Panc1 (cell line): Measurements from ENCODE around the gene TNK1. TPM values are rescaled to one million over a fixed set of nuclear protein-coding genes. Genes with fewer than 3 reads are reported as not detected.

Source experiments
- ATAC-seq: fragments of 200-7000 bp; cut with Tn5 transposase; 2 replicates; pipeline ENCODE4 v1.9.1; 2020; ENCODE audit warnings: mild to moderate bottlenecking, moderate library complexity
- BruUV-seq: library from RNA; stranded (reverse); fragments of 400-500 nt; replicated peaks from 2 replicates; lab custom pipeline; 2021; lab: Mats Ljungman, UMichigan
- CTCF ChIA-PET: fragments of 300-600 bp; sonication (Branson Sonifier 250); formaldehyde crosslinking; loops from one replicate; lab custom pipeline; 2022; ENCODE audit warnings: antibody characterized with exemption; lab: Charles Lee
- POLR2A ChIA-PET: fragments of 300-600 bp; sonication (Branson Sonifier 250); formaldehyde crosslinking; loops from one replicate; lab custom pipeline; 2022; ENCODE audit warnings: antibody characterized with exemption; lab: Charles Lee
- DNase-seq: peaks from one replicate; pipeline ENCODE4 v3.0.0-alpha.2; 2010; ENCODE audit warnings: low read depth, low spot score
- H3K27ac ChIP-seq: 2 replicates; pipeline ENCODE4 v1.5.1; 2011; ENCODE audit warnings: mild to moderate bottlenecking, low read length, inconsistent platforms
- H3K27me3 ChIP-seq: fragments of 200-500 bp; sonication (Bioruptor generic); 2 replicates; pipeline ENCODE4 v1.6.0; 2014; ENCODE audit warnings: low read length, inconsistent platforms; ENCODE audit not compliant: control insufficient read depth, insufficient read depth
- H3K36me3 ChIP-seq: fragments of 200-500 bp; sonication (Bioruptor generic); 2 replicates; pipeline ENCODE4 v1.5.1; 2014; ENCODE audit warnings: inconsistent platforms, mild to moderate bottlenecking, low read length, moderate library complexity; ENCODE audit not compliant: control insufficient read depth, insufficient read depth
- H3K4me1 ChIP-seq: 2 replicates; pipeline ENCODE4 v1.5.1; 2011; ENCODE audit warnings: inconsistent platforms, mild to moderate bottlenecking, low read length, moderate library complexity; ENCODE audit not compliant: control insufficient read depth, insufficient read depth
- H3K4me3 ChIP-seq, 2 experiments: 2 replicates each; pipeline ENCODE4 v1.5.1; 2011 to 2012; ENCODE audit warnings: low read depth in 2 of 2, low read length in 2 of 2, mild to moderate bottlenecking in 2 of 2, inconsistent platforms in 1 of 2, moderate library complexity in 1 of 2
- H3K9me3 ChIP-seq: fragments of 200-500 bp; sonication (Bioruptor generic); 2 replicates; pipeline ENCODE4 v1.5.1; 2014; ENCODE audit warnings: low read depth, mild to moderate bottlenecking, inconsistent platforms, low read length, moderate library complexity; ENCODE audit not compliant: control insufficient read depth, insufficient read depth
- CTCF ChIP-seq: fragments of 450-650 bp; IDR thresholded peaks from 2 replicates; pipeline ENCODE4 v1.5.1; 2017; ENCODE audit warnings: mild to moderate bottlenecking
- POLR2AphosphoS5 ChIP-seq: IDR thresholded peaks from 2 replicates; pipeline ENCODE4 v1.6.1; 2012; ENCODE audit warnings: mild to moderate bottlenecking, low read depth, low read length, moderate library complexity
- REST ChIP-seq, 2 experiments: IDR thresholded peaks; 2 replicates each; pipeline ENCODE4 v1.6.1; 2011 to 2012; ENCODE audit warnings: low read depth in 2 of 2, control low read depth in 1 of 2, low read length in 1 of 2, mild to moderate bottlenecking in 1 of 2, moderate library complexity in 1 of 2; ENCODE audit not compliant: insufficient read depth in 1 of 2
- SIN3A ChIP-seq: IDR thresholded peaks from 2 replicates; pipeline ENCODE4 v1.6.1; 2012; ENCODE audit warnings: low read depth, mild to moderate bottlenecking, low read length, moderate library complexity, borderline replicate concordance; ENCODE audit not compliant: insufficient read depth
- TCF7L2 ChIP-seq: IDR thresholded peaks from 2 replicates; pipeline ENCODE4 v1.6.1; 2011; ENCODE audit warnings: mild to moderate bottlenecking, low read depth, low read length, inconsistent platforms
- in situ Hi-C: cut with HindIII; loops from 2 replicates; pipeline ENCODE4 v1.10.0; 2016; ENCODE audit warnings: low sequenced_read_pairs, low pct_unique_long_range_greater_than_20kb
- intact Hi-C: fragments of 100-400 bp; cut with micrococcal nuclease; formaldehyde crosslinking; loops from one replicate; pipeline ENCODE4 v1.10.0; 2022; ENCODE audit not compliant: unreplicated experiment
- total RNA-seq: library from RNA; stranded (reverse); gene quantifications from one replicate; pipeline ENCODE4 v1.2.1, GENCODE V29; 2021; ENCODE audit not compliant: unreplicated experiment

The TNK1 gene
- total RNA-seq, 1 experiment from 2014 or later: 6.2 TPM

- peak overlapping the region; percentile 61 for H3K4me3 ChIP-seq
Observed at GRCh38 chr17:7403727-7403976, 22.8 kb downstream of the TNK1 start.

GRCh38 chr17:7403977-7404736 is 23.3 kb downstream of the TNK1 start, which contains the start of gene TMEM256:
TSS of gene TMEM256 (minus strand) at chr17:7404097. CDS start at chr17:7404084, 13 bp downstream.
- Histone ChIP-seq H3K4me3 (peak within 1 kb of the TSS; percentile 61 to 63), H3K9me3 (no peaks in the 10 kb centered on the region), H3K27me3 (no peaks in the 10 kb centered on the region), H3K4me1 (peaks cover 3% of the 10 kb centered on the region), H3K36me3 (no peaks in the 10 kb centered on the region), H3K27ac (peak within 1 kb of the TSS; percentile 76)
- CTCF ChIA-PET: interaction anchor here (0.7 kb wide), 2 partner anchors 48 to 148 kb away, joined by 4 to 5 read pairs; no protein-coding TSS in a partner anchor
- POLR2A ChIA-PET: interaction anchor here (0.6 to 1.6 kb wide), 4 partner anchors 31 to 1963 kb away, joined by 3 to 9 read pairs (median 4); partner anchors contain the start of genes POLR2A and TMEM102
- ATAC-seq: peak; percentile 96
- no TSS peak for BruUV-seq
- DNase-seq: peak; percentile 96
- intact Hi-C loops: no loop called here
- in situ Hi-C loops: no loop called here
- no peak for TF ChIP-seq REST (IDR thresholded peaks at IDR 0.05; ENCODE audit: insufficient read depth in 1 of 2, low read depth in 2 of 2, low read length in 1 of 2)
- 0 out of 2 replicates have a peak, but pooled peaks have one; percentile 21 for TF ChIP-seq SIN3A
- TF ChIP-seq CTCF: no peak
- TF ChIP-seq POLR2AphosphoS5: peak; percentile 65

More at GRCh38 chr17:7403727-7403976, 22.8 kb downstream of the TNK1 start:
- H3K27me3 ChIP-seq: no peaks in the 10 kb centered on the region
- ATAC-seq (peak; percentile 70), DNase-seq (no peak)
- ChIA-PET CTCF (interaction anchor here (0.7 to 1.1 kb wide), 2 partner anchors 15 to 149 kb away, joined by 4 to 5 read pairs; no protein-coding TSS in a partner anchor), POLR2A (interaction anchor here (0.7 to 1.6 kb wide), 3 partner anchors 32 to 340 kb away, joined by 3 to 9 read pairs (median 6); partner anchors contain the start of genes POLR2A and TMEM102)
- peaks cover 3% of the 10 kb centered on the region for H3K4me1 ChIP-seq
- no peaks in the 10 kb centered on the region for H3K36me3 ChIP-seq
- TF ChIP-seq CTCF (no peak), TCF7L2 (no peak), REST (IDR thresholded peaks at IDR 0.05; ENCODE audit: insufficient read depth in 1 of 2, low read depth in 2 of 2, low read length in 1 of 2) (no peak), SIN3A (no peak), POLR2AphosphoS5 (no peak)
- H3K27ac ChIP-seq: peak overlapping the region; percentile 76
- intact Hi-C loops: no loop called here
- in situ Hi-C loops: no loop called here
- H3K9me3 ChIP-seq: no peaks in the 10 kb centered on the region
- no TSS peak for BruUV-seq
